C1 segment of cervical spinal cord (tissue), 14 donors: Measurements from ENCODE around the gene SNED1.

Experiments used
- DNase-seq, 14 donors: peaks; one replicate each; lab custom pipeline; 2025; lab: John Stamatoyannopoulos, UW

Gene SNED1

DNA sequence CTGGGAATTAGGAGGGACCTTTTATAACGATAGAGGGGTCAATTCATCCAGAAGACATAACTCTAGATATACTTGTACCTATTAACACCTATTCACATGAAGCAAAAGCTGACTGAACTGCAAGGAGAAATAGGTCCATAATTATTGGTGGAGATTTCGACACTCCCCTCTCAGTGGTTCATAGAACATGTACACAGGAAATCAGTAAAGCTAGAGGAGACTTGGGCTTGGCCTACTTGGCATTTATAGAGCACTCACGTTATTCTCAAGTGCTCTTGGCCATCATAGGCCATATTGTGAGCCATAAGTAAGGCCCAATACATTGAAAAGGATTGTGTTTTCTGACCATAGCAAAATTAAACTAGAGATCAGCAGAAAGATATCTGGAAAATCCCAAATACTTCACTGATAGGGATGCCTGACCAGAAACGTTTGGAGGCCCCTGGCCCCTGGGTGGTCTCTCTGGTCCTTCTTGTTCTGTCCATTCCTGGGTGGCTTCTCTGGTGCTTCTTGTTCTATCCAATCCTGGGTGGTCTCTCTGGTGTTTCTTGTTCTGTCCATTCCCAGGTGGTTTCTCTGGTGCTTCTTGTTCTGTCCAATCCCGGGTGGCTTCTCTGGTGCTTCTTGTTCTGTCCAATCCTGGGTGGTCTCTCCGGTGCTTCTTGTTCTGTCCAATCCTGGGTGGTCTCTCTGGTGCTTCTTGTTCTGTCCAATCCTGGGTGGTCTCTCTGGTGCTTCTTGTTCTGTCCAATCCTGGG, 49.0 kb downstream of the SNED1 start:
- DNase-seq: no peak

GRCh38 chr2:241048149-241048948, 49.9 kb downstream of the SNED1 start:
- DNase-seq: no peak

DNA sequence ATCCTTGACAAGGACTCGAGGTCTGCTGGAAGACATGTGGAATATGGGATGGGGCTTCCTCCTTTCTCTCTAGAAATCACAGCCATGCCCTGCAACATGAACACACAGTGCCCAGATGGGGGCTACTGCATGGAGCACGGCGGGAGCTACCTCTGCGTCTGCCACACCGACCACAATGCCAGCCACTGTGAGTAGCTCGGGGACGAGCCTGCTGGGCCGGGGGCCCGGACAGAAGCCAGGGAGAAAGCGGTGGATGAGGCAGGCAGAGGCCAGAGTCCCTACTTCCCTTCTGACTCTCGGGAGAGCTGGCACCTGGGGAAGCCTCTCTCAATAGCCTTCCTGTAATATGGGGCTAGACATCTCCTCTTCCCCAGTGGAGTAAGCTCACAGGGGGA, 50.5 kb downstream of the SNED1 start:
- no peak for DNase-seq

- no peak for DNase-seq
Measured at GRCh38 chr2:241049739-241050623, 51.6 kb downstream of the SNED1 start.

- no peak for DNase-seq
Measured at GRCh38 chr2:241050624-241051577, 52.5 kb downstream of the SNED1 start.

DNA sequence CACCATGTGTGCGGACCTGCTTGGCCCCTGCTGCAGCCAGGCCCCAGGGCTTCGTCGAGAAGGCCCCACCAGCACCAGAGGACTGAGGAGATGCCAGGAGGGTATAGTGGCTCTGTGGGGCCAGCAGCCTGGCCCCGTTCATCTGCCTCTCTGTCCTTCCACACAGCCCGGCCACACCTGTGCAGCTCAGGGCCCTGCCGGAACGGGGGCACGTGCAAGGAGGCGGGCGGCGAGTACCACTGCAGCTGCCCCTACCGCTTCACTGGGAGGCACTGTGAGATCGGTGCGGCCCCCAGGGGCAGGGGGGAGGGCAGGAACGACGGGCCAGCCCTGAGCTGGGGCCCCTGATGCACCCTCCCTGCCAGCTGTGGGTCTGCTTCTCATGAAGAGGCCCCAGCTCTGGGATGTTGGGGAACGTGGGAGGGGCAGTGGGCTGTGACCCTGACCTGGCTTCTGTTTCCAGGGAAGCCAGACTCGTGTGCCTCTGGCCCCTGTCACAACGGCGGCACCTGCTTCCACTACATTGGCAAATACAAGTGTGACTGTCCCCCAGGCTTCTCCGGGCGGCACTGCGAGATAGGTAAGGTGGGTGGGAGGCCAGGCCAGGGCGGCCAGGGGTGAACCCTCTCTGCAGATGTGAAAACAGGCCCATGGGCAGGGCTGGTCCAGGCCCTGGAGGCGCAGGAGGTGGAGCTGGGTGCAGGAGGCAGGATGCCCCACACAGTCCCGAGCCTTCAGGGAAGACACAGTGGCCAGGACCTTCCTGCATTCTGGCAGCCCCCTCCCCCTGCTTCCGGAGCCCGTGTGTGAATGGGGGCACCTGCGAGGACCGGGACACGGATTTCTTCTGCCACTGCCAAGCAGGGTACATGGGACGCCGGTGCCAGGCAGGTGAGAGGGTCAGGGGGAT, 53.4 kb downstream of the SNED1 start:
- DNase-seq: no peak

- DNase-seq: no peak
Measured at GRCh38 chr2:241052677-241053360, 54.4 kb downstream of the SNED1 start.

DNA sequence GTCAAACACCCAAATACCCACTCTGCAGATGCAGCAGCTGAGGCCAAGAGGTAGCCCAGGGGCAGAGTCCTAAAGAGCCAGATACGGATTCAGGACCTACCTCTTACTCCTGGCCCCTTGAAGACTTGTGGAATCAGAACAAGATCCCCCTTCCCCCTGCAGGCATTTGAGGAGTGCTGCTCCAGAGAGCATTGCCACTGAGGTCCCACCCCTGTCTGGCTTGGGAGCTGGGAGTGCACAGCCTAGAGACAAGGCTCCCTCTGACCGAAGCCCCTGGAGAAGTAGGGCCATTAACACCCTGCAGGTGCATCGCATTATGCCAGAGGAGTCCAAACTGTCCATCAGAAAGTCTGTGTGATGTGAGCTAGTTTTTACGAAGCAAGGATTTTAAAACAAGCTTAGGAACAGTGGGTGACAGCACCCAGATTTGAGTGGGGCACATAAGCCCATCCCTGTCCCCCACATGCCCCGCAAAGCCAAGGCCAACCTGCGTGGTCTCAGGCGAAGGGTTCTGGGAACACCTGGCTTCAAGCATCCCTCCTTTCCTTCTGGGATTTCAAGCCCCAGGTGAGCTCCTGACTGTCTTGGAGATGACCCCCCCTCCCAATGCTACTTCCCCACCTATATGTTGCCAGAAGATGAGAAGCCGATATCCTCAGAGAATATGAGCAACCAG, 55.3 kb downstream of the SNED1 start:
- no peak for DNase-seq

- no peak for DNase-seq
Measured at GRCh38 chr2:241061275-241061674, 62.9 kb downstream of the SNED1 start.

- no peak for DNase-seq
Measured at GRCh38 chr2:241062389-241063092, 64.1 kb downstream of the SNED1 start.

- DNase-seq: no peak
Measured at GRCh38 chr2:241063093-241063551, 64.7 kb downstream of the SNED1 start.

GRCh38 chr2:241063587-241063986, 65.2 kb downstream of the SNED1 start:
- no peak for DNase-seq

DNA sequence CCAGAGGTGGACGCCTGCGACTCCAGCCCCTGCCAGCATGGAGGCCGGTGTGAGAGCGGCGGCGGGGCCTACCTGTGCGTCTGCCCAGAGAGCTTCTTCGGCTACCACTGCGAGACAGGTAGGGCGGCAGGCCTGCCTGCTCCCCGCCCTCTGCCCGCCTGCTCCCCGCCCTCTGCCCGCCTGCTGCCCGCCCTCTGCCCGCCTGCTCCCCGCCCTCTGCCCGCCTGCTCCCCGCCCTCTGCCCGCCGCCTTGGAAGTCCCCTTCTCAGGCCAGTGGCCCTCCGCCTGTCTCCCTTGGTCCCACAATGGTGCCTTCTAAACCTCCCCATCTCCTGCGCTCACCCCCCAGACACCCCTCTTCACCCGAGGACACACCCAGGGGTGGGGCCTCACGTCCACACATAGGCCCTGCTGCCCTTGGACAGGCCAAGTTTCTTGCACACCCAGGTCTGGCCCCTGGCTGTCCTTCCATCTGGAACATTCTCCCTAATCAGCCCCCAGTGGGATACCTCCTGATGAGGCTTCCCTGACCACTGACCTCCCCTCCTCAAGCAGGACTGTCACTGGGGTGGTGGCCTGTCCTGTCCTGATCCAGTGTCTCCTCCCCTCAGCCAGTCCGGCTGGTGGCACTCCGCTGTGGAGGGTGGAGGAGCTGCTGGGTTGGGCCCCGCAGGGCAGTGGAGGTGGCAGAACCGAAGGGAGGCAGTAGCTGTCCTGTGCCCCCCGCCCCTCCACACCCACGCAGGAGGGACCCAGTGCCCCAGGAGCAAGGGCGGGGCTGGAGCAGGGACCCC, 65.8 kb downstream of the SNED1 start:
- no peak for DNase-seq

DNA sequence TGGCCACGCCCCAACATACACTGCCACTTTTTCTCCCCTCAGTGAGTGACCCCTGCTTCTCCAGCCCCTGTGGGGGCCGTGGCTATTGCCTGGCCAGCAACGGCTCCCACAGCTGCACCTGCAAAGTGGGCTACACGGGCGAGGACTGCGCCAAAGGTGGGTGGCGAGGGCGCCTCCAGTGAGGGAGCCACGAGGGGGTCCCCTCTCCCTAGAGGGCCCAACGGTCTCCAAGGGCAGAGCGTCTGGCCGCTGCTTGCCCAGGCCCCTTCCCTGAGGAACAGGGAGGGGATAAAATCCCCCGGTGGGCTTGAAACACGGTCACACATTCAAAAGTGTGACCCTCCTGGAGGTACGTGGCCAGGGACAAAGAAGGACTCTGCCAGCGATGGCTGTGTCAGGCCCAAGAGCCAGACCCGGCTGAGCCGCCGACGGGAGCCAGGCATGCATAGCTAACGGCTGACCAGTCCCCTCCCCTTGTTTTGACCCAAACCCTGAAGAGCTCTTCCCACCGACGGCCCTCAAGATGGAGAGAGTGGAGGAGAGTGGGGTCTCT, 66.5 kb downstream of the SNED1 start:
- no peak for DNase-seq

DNA sequence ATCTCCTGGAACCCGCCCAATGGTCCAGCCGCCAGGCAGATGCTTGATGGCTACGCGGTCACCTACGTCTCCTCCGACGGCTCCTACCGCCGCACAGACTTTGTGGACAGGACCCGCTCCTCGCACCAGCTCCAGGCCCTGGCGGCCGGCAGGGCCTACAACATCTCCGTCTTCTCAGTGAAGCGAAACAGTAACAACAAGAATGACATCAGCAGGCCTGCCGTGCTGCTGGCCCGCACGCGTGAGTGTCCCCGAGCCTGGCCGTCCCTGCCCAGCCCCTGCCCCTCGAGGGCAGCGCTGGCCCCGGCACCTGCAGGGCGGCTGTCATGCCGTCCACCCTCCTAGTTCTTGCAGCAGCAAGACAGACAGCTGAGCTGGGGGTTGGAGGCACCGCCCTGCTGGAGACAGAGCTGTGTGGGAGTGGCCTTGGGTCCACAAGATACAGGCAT, 67.0 kb downstream of the SNED1 start:
- DNase-seq: no peak

DNA sequence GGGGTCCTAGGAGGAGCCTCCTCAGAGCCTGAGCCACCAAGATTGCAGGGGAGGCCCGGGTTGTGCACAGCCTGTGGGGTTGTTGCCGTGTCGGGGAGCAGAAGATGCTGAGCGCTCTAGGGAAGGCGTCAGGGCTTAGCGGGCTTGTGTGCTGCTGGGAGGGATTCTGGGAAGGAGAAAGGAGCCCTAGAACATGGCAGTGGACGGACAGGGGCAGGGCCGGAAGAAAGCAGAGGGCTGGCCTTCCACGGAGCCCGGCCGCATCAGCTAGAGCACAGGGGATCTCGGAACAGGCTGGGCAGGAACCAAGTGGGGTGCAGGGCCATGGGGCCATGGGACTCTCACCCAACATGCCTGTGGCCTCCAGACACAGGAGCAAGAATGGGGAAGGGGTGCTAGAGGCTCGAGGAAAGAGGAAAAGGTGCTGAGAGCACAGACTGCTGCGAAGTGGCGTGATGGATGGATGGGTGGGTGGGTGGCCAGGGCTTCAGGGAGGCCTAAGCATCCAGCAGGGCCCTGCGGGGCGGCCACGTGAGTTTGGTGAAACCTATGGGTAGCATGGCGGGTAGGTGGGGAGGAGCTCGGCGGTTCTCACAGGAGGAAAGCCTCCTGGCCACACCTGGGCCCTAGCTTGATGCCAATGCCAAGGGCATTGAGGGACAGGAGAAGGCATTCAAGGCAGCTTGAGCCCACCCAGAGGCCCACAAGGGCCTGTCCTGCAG, 67.9 kb downstream of the SNED1 start:
- no peak for DNase-seq
